Vagina (tissue), 2 donors: ENCODE data around the gene CPNE9. TPM values are rescaled to one million over a fixed set of nuclear protein-coding genes. Genes with fewer than 3 reads are reported as not detected.

ENCODE experiments used
- DNase-seq, 2 donors: peaks; one replicate each; pipeline ENCODE4 v3.0.0-alpha.2; 2017; ENCODE audit errors: extremely low spot score in 2 of 2
- H3K27ac ChIP-seq: fragments of 200-600 bp; sonication (generic); one replicate; pipeline ENCODE4 v1.5.1; 2019
- H3K27me3 ChIP-seq: fragments of 200-600 bp; sonication (generic); one replicate; pipeline ENCODE4 v1.5.1; 2019
- H3K36me3 ChIP-seq, 2 donors: fragments of 200-600 bp; sonication (generic); one replicate each; pipeline ENCODE4 v1.5.1; 2017 to 2019
- H3K4me1 ChIP-seq: fragments of 200-600 bp; sonication (generic); one replicate; pipeline ENCODE4 v1.5.1; 2019
- H3K4me3 ChIP-seq, 2 donors: fragments of 200-600 bp; sonication (generic); 1 replicate in 1 of 2; 2 replicates in 1 of 2; pipeline ENCODE4 v1.5.1; 2016 to 2019
- H3K9me3 ChIP-seq: fragments of 200-600 bp; sonication (generic); one replicate; pipeline ENCODE4 v1.5.1; 2019
- CTCF ChIP-seq, 3 experiments: fragments of 450-650 bp in 2 of 3; fragments of 200-600 bp in 1 of 3; sonication (generic) in 1 of 3; IDR thresholded peaks; one replicate each; pipeline ENCODE4 v1.5.1; 2017 to 2019; ENCODE audit warnings: antibody characterized with exemption in 3 of 3, mild to moderate bottlenecking in 2 of 3, moderate library complexity in 2 of 3
- POLR2A ChIP-seq, 2 donors: fragments of 450-650 bp; IDR thresholded peaks; one replicate each; pipeline ENCODE4 v1.6.1; 2017; ENCODE audit warnings: antibody characterized with exemption in 2 of 2, mild to moderate bottlenecking in 2 of 2, moderate library complexity in 2 of 2
- POLR2AphosphoS5 ChIP-seq, 2 donors: sonication (generic); formaldehyde crosslinking; IDR thresholded peaks; one replicate each; pipeline ENCODE4 v1.9.0; 2017; ENCODE audit warnings: antibody characterized with exemption in 2 of 2, mild to moderate bottlenecking in 2 of 2, low read depth in 1 of 2; ENCODE audit not compliant: insufficient read depth in 1 of 2
- intact Hi-C: fragments of 100-400 bp; cut with DNase I; formaldehyde crosslinking; loops from one replicate; pipeline ENCODE4 v1.15.1; 2023
- total RNA-seq: library from RNA; depleted of rRNA; stranded (reverse); fragments of >200 nt; gene quantifications from one replicate; pipeline ENCODE4 v1.2.3, GENCODE V29; 2016

CPNE9 gene
- total RNA-seq, 1 donor from 2014 or later: not detected

- H3K4me3 ChIP-seq: no peak overlapping the region
- TF ChIP-seq POLR2A (IDR thresholded peaks at IDR 0.05): no peak
- no peak for TF ChIP-seq CTCF (IDR thresholded peaks at IDR 0.05)
- TF ChIP-seq POLR2AphosphoS5 (IDR thresholded peaks at IDR 0.05; ENCODE audit: insufficient read depth in 1 of 2, low read depth in 1 of 2): no peak
- no peak for DNase-seq
- H3K27me3 ChIP-seq: no peaks in the 10 kb centered on the region
- no peak overlapping the region for H3K27ac ChIP-seq
- H3K9me3 ChIP-seq: no peaks in the 10 kb centered on the region
- intact Hi-C loops: no loop called here
- H3K4me1 ChIP-seq: no peaks in the 10 kb centered on the region
- H3K36me3 ChIP-seq: peaks cover 5 to 93% of the 10 kb centered on the region in 2 donors
These were observed 16.9 kb upstream of the CPNE9 start for GRCh38 chr3:9686703-9687102.

GRCh38 chr3:9687514-9687913, 16.1 kb upstream of the CPNE9 start:
- no peak overlapping the region for H3K4me3 ChIP-seq
- H3K27ac ChIP-seq: no peak overlapping the region
- H3K9me3 ChIP-seq: no peaks in the 10 kb centered on the region
- H3K4me1 ChIP-seq: no peaks in the 10 kb centered on the region
- H3K36me3 ChIP-seq: peaks cover 5 to 97% of the 10 kb centered on the region in 2 donors
- DNase-seq: no peak
- H3K27me3 ChIP-seq: no peaks in the 10 kb centered on the region
- TF ChIP-seq POLR2AphosphoS5 (IDR thresholded peaks at IDR 0.05; ENCODE audit: insufficient read depth in 1 of 2, low read depth in 1 of 2): no peak
- no peak for TF ChIP-seq CTCF (IDR thresholded peaks at IDR 0.05)
- no peak for TF ChIP-seq POLR2A (IDR thresholded peaks at IDR 0.05)
- intact Hi-C loops: no loop called here

GRCh38 chr3:9688961-9689360, 14.7 kb upstream of the CPNE9 start:
- Histone ChIP-seq H3K27me3 (no peaks in the 10 kb centered on the region), H3K9me3 (no peaks in the 10 kb centered on the region), H3K4me3 (no peak overlapping the region), H3K27ac (no peak overlapping the region), H3K36me3 (peaks cover 5 to 89% of the 10 kb centered on the region in 2 donors), H3K4me1 (no peaks in the 10 kb centered on the region)
- intact Hi-C loops: no loop called here
- no peak for DNase-seq
- TF ChIP-seq POLR2AphosphoS5 (IDR thresholded peaks at IDR 0.05; ENCODE audit: insufficient read depth in 1 of 2, low read depth in 1 of 2) (no peak), POLR2A (IDR thresholded peaks at IDR 0.05) (no peak), CTCF (IDR thresholded peaks at IDR 0.05) (no peak)

- intact Hi-C loops: no loop called here
- H3K4me1 ChIP-seq: no peaks in the 10 kb centered on the region
- TF ChIP-seq POLR2A (IDR thresholded peaks at IDR 0.05) (no peak), CTCF (IDR thresholded peaks at IDR 0.05) (no peak), POLR2AphosphoS5 (IDR thresholded peaks at IDR 0.05; ENCODE audit: insufficient read depth in 1 of 2, low read depth in 1 of 2) (no peak)
- H3K36me3 ChIP-seq: peaks cover 3 to 81% of the 10 kb centered on the region in 2 donors
- no peak for DNase-seq
- H3K27ac ChIP-seq: no peak overlapping the region
- no peaks in the 10 kb centered on the region for H3K27me3 ChIP-seq
- H3K9me3 ChIP-seq: no peaks in the 10 kb centered on the region
- H3K4me3 ChIP-seq: no peak overlapping the region
These were observed 13.9 kb upstream of the CPNE9 start for GRCh38 chr3:9689757-9690156.

- H3K27me3 ChIP-seq: no peaks in the 10 kb centered on the region
- H3K36me3 ChIP-seq: peaks cover 0 to 72% of the 10 kb centered on the region in 2 donors
- intact Hi-C loops: no loop called here
- no peak overlapping the region for H3K4me3 ChIP-seq
- no peaks in the 10 kb centered on the region for H3K4me1 ChIP-seq
- no peak overlapping the region for H3K27ac ChIP-seq
- no peak for DNase-seq
- no peak for TF ChIP-seq POLR2AphosphoS5 (IDR thresholded peaks at IDR 0.05; ENCODE audit: insufficient read depth in 1 of 2, low read depth in 1 of 2)
- TF ChIP-seq CTCF (IDR thresholded peaks at IDR 0.05): no peak
- no peak for TF ChIP-seq POLR2A (IDR thresholded peaks at IDR 0.05)
- no peaks in the 10 kb centered on the region for H3K9me3 ChIP-seq
These were observed 12.9 kb upstream of the CPNE9 start for GRCh38 chr3:9690451-9691450.
